Prostate gland (tissue), 2 donors: ENCODE measurements around the gene CLSTN3.

Experiments
- CTCF ChIP-seq, 4 experiments: fragments of 200-600 bp in 2 of 4; fragments of 450-650 bp in 2 of 4; sonication (generic) in 2 of 4; IDR thresholded peaks; 1 replicate in 3 of 4; 2 replicates in 1 of 4; pipeline ENCODE4 v1.5.1; 2016 to 2019; ENCODE audit warnings: antibody characterized with exemption in 4 of 4, mild to moderate bottlenecking in 2 of 4, moderate library complexity in 2 of 4
- POLR2A ChIP-seq: fragments of 450-650 bp; IDR thresholded peaks from one replicate; pipeline ENCODE4 v1.6.1; 2016; ENCODE audit warnings: antibody characterized with exemption, mild to moderate bottlenecking
- POLR2AphosphoS5 ChIP-seq: sonication (generic); formaldehyde crosslinking; IDR thresholded peaks from one replicate; pipeline ENCODE4 v1.6.1; 2017; ENCODE audit warnings: antibody characterized with exemption

DNA sequence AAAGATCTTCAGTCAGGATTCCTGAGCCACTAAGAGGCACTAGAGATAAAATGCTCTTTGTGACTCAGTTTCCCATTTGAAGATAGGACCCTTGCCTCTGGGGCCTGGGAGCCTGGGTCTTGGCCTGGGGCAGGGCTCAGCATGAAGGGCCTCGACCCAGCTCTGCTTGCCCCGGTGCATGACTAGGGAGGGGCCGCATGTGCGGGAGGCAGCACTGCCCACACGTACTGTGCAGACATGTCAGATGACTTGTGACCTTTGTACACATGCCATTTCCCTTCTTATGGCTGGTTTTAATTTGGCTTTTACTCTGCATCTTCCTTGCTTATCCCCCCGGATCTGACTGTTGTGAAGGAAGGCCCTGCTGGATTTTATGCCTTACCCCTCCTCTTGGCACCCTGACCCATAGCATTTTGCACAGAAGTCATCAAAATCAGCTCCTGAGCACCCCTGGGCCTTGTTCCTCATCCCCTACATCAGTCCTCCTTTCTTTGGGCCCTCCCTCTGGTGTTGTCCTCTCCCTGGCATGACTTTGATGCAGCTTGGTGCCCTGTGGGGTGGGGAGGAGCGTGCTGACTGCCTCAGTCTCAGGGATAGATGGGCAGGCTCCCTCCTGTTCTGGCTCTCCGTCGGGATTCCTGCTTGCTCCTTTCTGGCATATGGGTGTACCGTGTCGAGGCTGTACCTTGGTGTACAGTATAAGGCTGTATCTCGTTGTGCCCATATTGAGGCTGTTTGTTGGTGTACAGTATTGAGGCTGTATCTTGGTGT, 4.4 kb downstream of the CLSTN3 start:
- TF ChIP-seq CTCF (IDR thresholded peaks at IDR 0.05) (no peak), POLR2AphosphoS5 (no peak), POLR2A (no peak)
